Liver (tissue), 3 donors: ENCODE data around the gene GAS2L1.

Source experiments
- GABPA ChIP-seq, 2 donors: IDR thresholded peaks in 1 of 2; conservative IDR thresholded peaks in 1 of 2; 2 replicates each; pipeline ENCODE4 v1.6.1; 2016; ENCODE audit warnings: antibody characterized with exemption in 2 of 2, mild to moderate bottlenecking in 1 of 2, moderate library complexity in 1 of 2
- SP1 ChIP-seq: IDR thresholded peaks from 2 replicates; pipeline ENCODE4 v1.6.1; 2018; ENCODE audit warnings: antibody characterized with exemption, mild to moderate bottlenecking
- TAF1 ChIP-seq: conservative IDR thresholded peaks from 2 replicates; pipeline ENCODE4 v1.6.1; 2016; ENCODE audit warnings: antibody characterized with exemption, mild to moderate bottlenecking
- TF ChIP-seq, protein P1 (sequence below): fragments of 150-350 bp; IDR thresholded peaks from 2 replicates; pipeline ENCODE4 v1.5.1; 2017; ENCODE audit warnings: improper control_type of control experiment, low read depth, low read length; ENCODE audit not compliant: missing input control
- donor health status: healthy.
- donor health status: healthy.

DNA sequence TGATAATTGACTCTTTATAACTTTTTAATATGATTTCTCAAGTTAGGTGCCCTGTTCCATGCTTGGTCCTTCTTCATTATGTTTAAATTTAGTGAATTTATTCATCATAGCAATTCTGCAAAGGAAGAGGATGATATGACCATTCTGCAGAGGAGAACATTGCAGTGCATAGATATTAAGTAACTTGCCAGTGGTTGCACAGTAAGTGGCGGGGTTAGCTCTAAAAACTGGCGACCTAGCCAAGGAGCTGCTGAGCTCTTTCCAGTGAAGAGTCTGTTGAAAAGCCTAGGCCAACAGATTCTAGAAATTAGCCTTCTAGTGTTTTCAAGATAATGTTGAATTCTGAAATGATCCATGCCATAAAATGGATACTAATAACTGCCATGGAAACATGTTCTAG, 33.8 kb upstream of the GAS2L1 start:
- TF ChIP-seq, protein P1, sequence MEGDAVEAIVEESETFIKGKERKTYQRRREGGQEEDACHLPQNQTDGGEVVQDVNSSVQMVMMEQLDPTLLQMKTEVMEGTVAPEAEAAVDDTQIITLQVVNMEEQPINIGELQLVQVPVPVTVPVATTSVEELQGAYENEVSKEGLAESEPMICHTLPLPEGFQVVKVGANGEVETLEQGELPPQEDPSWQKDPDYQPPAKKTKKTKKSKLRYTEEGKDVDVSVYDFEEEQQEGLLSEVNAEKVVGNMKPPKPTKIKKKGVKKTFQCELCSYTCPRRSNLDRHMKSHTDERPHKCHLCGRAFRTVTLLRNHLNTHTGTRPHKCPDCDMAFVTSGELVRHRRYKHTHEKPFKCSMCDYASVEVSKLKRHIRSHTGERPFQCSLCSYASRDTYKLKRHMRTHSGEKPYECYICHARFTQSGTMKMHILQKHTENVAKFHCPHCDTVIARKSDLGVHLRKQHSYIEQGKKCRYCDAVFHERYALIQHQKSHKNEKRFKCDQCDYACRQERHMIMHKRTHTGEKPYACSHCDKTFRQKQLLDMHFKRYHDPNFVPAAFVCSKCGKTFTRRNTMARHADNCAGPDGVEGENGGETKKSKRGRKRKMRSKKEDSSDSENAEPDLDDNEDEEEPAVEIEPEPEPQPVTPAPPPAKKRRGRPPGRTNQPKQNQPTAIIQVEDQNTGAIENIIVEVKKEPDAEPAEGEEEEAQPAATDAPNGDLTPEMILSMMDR, result no peak
- TF ChIP-seq GABPA (IDR thresholded peaks at IDR 0.05 in 1 of 2, conservative IDR thresholded peaks at IDR 0.05 in 1 of 2), result no peak
- TF ChIP-seq SP1, result no peak
- no peak for TF ChIP-seq TAF1
